A673 (cell line): ENCODE measurements around the gene IWS1. TPM values are rescaled to one million over a fixed set of nuclear protein-coding genes. Genes with fewer than 3 reads are reported as not detected.
"Not testable (repeated sequence)": the region's sequence is repeated elsewhere in the genome, so short reads cannot be mapped to it uniquely, and the experiment has no call there.

Source experiments
- BruUV-seq: library from RNA; stranded (reverse); fragments of 400-500 nt; replicated peaks from 2 replicates; lab custom pipeline; 2021; lab: Mats Ljungman, UMichigan
- CTCF ChIA-PET: fragments of 300-600 bp; sonication (Branson Sonifier 250); formaldehyde crosslinking; loops from one replicate; lab custom pipeline; 2022; ENCODE audit warnings: antibody characterized with exemption; lab: Charles Lee
- POLR2A ChIA-PET: fragments of 300-600 bp; sonication (Branson Sonifier 250); formaldehyde crosslinking; loops from one replicate; lab custom pipeline; 2022; ENCODE audit warnings: antibody characterized with exemption; ENCODE audit not compliant: low non-redundant PET; lab: Charles Lee
- DNase-seq: peaks from one replicate; pipeline ENCODE4 v3.0.0-alpha.2; 2015; ENCODE audit warnings: low spot score
- H3K27ac ChIP-seq: fragments of 200-600 bp; sonication (generic); 2 replicates; pipeline ENCODE4 v1.5.1; 2016; ENCODE audit warnings: mixed run types, low read depth, mild to moderate bottlenecking, mixed read lengths, antibody characterized with exemption, low read length; ENCODE audit not compliant: poor library complexity, severe bottlenecking
- H3K27me3 ChIP-seq: fragments of 200-600 bp; sonication (generic); replicated peaks from 2 replicates; pipeline ENCODE4 v1.6.1; 2017; ENCODE audit warnings: mixed run types, low read depth, mild to moderate bottlenecking, mixed read lengths, antibody characterized with exemption, low read length; ENCODE audit not compliant: insufficient read depth, poor library complexity
- H3K36me3 ChIP-seq: fragments of 200-600 bp; sonication (generic); 2 replicates; pipeline ENCODE4 v1.6.1; 2016; ENCODE audit warnings: mixed run types, mild to moderate bottlenecking, mixed read lengths, antibody characterized with exemption, low read length; ENCODE audit not compliant: insufficient read depth, poor library complexity, severe bottlenecking
- H3K4me1 ChIP-seq: fragments of 200-600 bp; sonication (generic); 2 replicates; pipeline ENCODE4 v1.6.1; 2017; ENCODE audit warnings: mixed run types, mild to moderate bottlenecking, mixed read lengths, antibody characterized with exemption, low read length; ENCODE audit not compliant: insufficient read depth, poor library complexity, severe bottlenecking
- H3K4me3 ChIP-seq: fragments of 200-600 bp; sonication (generic); 2 replicates; pipeline ENCODE4 v1.5.1; 2016; ENCODE audit warnings: low read depth, mixed run types, mild to moderate bottlenecking, mixed read lengths, low read length; ENCODE audit not compliant: poor library complexity, severe bottlenecking
- H3K9me3 ChIP-seq: fragments of 200-600 bp; sonication (generic); 2 replicates; pipeline ENCODE4 v1.6.1; 2016; ENCODE audit warnings: mixed run types, low read depth, mild to moderate bottlenecking, mixed read lengths, antibody characterized with exemption, low read length; ENCODE audit not compliant: poor library complexity, severe bottlenecking
- EZH2 ChIP-seq: fragments of 200-600 bp; sonication (generic); IDR thresholded peaks from 2 replicates; pipeline ENCODE4 v1.6.1; 2017; ENCODE audit warnings: borderline replicate concordance, low read depth, mild to moderate bottlenecking, mixed read lengths, antibody characterized with exemption, low read length; ENCODE audit not compliant: poor library complexity, severe bottlenecking
- intact Hi-C: fragments of 100-400 bp; cut with micrococcal nuclease; formaldehyde crosslinking; loops from one replicate; pipeline ENCODE4 v1.10.0; 2022; ENCODE audit not compliant: unreplicated experiment
- total RNA-seq: library from RNA; stranded (reverse); gene quantifications from 2 replicates; pipeline ENCODE4 v1.2.3, GENCODE V29; 2021
- TF ChIP-seq, protein P1 (sequence below): fragments of 300-800, 200-600 bp; sonication (generic); conservative IDR thresholded peaks from 2 replicates; pipeline ENCODE4 v1.5.1; 2017; ENCODE audit warnings: low read depth, mild to moderate bottlenecking, antibody characterized with exemption, low read length, moderate library complexity, mixed read lengths

The IWS1 gene
- total RNA-seq, 1 experiment from 2014 or later, result 67.2 TPM

DNA sequence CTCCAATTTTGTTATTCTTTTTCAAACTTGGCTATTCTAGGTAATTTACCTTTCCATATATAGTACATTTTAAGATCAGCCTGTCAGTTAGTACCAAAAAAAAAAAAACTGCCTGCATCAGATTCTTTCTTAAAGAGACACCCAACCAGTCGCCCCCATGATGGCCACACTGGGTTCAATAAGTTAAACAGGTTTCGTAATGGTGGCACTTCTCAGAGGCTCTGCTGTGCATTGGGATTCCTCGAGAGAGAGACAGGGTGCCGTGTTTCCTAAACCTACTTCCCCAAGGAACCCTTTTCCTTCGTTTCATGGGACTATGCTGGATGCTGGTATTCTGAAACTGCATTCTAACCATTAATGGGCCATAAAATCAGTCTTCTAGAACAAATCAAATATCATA lies 46.6 kb upstream of the IWS1 start:
- Histone ChIP-seq H3K9me3 (no peaks in the 10 kb centered on the region), H3K36me3 (no peaks in the 10 kb centered on the region), H3K4me1 (no peaks in the 10 kb centered on the region), H3K4me3 (no peak overlapping the region), H3K27me3 (no peaks in the 10 kb centered on the region), H3K27ac (no peak overlapping the region)
- BruUV-seq, result no TSS peak
- ChIA-PET CTCF (no interaction called here), POLR2A (interaction anchor here (0.7 kb wide), 1 partner anchor 1195 kb away, joined by 3 read pairs; no protein-coding TSS in a partner anchor)
- intact Hi-C loops, result no loop called here
- no peak for TF ChIP-seq EZH2
- no peak for DNase-seq

DNA sequence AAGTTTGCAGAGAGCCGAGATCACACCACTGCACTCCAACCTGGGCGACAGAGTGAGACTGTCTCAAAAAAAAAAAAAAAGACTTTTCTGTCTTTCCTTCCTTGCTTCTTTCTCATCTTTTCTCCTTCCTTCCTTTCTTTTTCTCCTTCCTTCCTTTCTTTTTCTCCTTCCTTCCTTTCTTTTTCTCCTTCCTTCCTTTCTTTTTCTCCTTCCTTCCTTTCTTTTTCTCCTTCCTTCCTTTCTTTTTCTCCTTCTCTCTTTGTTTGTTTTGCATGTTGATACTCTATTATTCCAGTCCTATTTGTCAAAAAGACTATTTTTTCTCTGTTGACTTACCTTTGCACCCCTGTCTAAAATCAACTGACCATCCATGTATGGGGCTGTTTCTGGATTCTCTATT lies 46.1 kb upstream of the IWS1 start:
- not testable (repeated sequence) for BruUV-seq

DNA sequence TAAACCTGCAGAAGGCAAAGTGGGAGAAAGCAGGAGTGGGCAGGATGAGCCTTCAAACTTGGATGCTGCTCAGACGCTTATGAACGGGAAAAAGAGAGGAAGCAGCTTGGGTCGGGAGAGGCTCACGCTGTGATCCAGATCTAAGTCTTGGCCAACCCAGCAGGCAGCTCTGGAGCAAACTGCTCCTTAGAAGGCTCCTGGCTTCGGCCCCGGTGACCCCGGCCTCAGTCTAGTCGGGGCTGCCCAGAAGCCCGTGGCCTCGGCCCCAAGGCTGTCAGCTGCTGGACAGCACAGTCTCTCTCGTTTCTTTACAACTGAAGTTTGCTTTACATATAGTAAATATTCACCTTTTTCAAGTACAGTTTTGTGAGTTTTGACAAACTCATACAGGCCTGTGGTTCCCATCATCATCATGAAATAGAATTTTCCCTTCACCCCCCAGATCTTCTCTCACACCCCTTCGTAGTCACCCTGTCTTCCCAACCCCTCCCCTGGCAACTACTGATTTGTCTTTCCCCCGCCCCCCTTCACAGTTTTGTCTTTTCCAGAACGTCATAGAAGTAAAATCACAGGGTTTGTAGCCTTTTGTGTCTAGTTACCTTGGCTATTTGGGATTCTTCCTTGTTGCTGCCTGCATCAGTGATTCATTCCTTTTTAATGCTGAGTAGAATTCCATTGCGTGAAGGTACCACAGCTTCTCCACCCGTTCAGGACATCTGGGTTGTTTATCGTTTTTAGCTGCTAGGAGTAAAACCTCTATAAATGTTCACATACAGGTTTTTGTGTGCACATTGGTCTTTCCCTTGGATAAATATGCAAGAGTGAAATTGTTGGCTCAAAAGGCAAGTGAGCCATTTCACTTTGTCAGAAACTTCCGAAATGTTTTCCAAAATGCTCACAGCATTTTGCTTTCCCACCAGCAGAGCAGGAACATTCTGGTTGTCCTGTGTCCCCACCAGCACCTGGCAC lies 44.3 kb upstream of the IWS1 start:
- Histone ChIP-seq H3K27me3 (no peaks in the 10 kb centered on the region), H3K4me1 (no peaks in the 10 kb centered on the region), H3K36me3 (no peaks in the 10 kb centered on the region), H3K4me3 (no peak overlapping the region), H3K9me3 (no peaks in the 10 kb centered on the region), H3K27ac (no peak overlapping the region)
- no TSS peak for BruUV-seq
- no peak for TF ChIP-seq EZH2
- TF ChIP-seq, protein P1, sequence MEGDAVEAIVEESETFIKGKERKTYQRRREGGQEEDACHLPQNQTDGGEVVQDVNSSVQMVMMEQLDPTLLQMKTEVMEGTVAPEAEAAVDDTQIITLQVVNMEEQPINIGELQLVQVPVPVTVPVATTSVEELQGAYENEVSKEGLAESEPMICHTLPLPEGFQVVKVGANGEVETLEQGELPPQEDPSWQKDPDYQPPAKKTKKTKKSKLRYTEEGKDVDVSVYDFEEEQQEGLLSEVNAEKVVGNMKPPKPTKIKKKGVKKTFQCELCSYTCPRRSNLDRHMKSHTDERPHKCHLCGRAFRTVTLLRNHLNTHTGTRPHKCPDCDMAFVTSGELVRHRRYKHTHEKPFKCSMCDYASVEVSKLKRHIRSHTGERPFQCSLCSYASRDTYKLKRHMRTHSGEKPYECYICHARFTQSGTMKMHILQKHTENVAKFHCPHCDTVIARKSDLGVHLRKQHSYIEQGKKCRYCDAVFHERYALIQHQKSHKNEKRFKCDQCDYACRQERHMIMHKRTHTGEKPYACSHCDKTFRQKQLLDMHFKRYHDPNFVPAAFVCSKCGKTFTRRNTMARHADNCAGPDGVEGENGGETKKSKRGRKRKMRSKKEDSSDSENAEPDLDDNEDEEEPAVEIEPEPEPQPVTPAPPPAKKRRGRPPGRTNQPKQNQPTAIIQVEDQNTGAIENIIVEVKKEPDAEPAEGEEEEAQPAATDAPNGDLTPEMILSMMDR, result no peak
- CTCF ChIA-PET, result no interaction called here
- POLR2A ChIA-PET, result no interaction called here
- intact Hi-C loops, result no loop called here
- DNase-seq, result no peak

More for the DNA sequence above, 46.1 kb upstream of the IWS1 start:
- DNase-seq, H3K27me3 ChIP-seq, intact Hi-C loops, H3K4me3 ChIP-seq, H3K4me1 ChIP-seq, H3K9me3 ChIP-seq, POLR2A ChIA-PET, H3K36me3 ChIP-seq, H3K27ac ChIP-seq, CTCF ChIA-PET: not testable (repeated sequence)

DNA sequence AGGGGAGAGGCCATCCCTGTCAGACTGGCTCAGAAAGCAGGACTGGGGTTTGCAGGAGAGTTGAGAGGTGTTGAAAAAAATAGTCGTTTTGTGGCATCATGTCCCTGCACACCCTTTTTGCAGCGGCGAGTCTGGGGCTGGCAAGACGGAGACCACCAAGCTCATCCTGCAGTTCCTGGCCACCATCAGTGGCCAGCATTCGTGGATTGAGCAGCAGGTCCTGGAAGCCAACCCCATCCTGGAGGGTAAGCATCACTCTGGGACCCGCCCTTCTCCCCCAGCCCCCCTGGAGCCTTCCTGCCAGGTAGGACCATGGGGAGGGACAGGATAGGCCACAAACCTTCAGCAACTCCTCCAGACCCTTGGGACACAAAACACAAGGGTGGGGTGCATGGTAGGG lies 43.4 kb upstream of the IWS1 start:
- CTCF ChIA-PET, result no interaction called here
- no peaks in the 10 kb centered on the region for H3K9me3 ChIP-seq
- H3K4me1 ChIP-seq, result no peaks in the 10 kb centered on the region
- no peak for DNase-seq
- H3K36me3 ChIP-seq, result no peaks in the 10 kb centered on the region
- intact Hi-C loops, result no loop called here
- H3K27me3 ChIP-seq, result no peaks in the 10 kb centered on the region
- no TSS peak for BruUV-seq
- POLR2A ChIA-PET, result no interaction called here
- no peak overlapping the region for H3K27ac ChIP-seq
- no peak overlapping the region for H3K4me3 ChIP-seq
- TF ChIP-seq EZH2, result no peak
